ENCODE results near the gene CCDC89.

Gene CCDC89

GRCh38 chr11:85685820-85686459 is at the start of gene CCDC89:
Gene CCDC89 (minus strand): TSS chr11:85686195. CDS start chr11:85686130, 65 bp downstream.
- ATAC-seq (no peak), DNase-seq (no peak)
- Mint-ChIP-seq H3K27me3 (peaks cover 2% of the 10 kb centered on the region), H3K4me1 (peaks cover 24% of the 10 kb centered on the region), H3K4me3 (no peak within 1 kb of the TSS), H3K27ac (no peak within 1 kb of the TSS), H3K9me3 (no peaks in the 10 kb centered on the region)

DNA sequence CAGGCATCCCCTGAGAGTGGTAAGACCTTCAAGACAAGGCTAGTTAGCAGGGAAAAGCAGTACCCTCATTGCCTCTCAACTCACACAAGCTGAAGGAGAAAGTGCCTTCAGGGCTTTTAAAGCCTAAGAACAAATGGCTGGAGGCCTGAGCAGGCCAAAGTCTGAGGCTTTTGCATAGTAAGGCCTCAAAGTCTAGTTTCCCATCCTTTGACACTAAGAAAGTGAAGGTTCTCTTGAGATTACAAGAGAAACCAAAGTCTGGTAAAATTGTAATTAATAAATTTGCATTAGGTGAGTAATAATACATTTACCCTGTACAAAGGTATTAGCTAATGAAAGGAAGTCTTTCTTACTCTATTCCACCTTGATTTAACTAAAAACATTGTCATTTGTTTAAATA is 47.0 kb upstream of the CCDC89 start:
- no peak overlapping the region for H3K27ac Mint-ChIP-seq
- ATAC-seq = no peak
- no peak overlapping the region for H3K4me3 Mint-ChIP-seq
- no peak for DNase-seq
- H3K27me3 Mint-ChIP-seq = no peaks in the 10 kb centered on the region
- H3K9me3 Mint-ChIP-seq = no peaks in the 10 kb centered on the region
- peaks cover 8% of the 10 kb centered on the region for H3K4me1 Mint-ChIP-seq

- ATAC-seq = no peak
- Mint-ChIP-seq H3K9me3 (no peaks in the 10 kb centered on the region), H3K4me3 (no peak overlapping the region), H3K4me1 (no peaks in the 10 kb centered on the region), H3K27me3 (no peaks in the 10 kb centered on the region), H3K27ac (no peak overlapping the region)
- no peak for DNase-seq
Observed at GRCh38 chr11:85726381-85726780, 40.4 kb upstream of the CCDC89 start.

DNA sequence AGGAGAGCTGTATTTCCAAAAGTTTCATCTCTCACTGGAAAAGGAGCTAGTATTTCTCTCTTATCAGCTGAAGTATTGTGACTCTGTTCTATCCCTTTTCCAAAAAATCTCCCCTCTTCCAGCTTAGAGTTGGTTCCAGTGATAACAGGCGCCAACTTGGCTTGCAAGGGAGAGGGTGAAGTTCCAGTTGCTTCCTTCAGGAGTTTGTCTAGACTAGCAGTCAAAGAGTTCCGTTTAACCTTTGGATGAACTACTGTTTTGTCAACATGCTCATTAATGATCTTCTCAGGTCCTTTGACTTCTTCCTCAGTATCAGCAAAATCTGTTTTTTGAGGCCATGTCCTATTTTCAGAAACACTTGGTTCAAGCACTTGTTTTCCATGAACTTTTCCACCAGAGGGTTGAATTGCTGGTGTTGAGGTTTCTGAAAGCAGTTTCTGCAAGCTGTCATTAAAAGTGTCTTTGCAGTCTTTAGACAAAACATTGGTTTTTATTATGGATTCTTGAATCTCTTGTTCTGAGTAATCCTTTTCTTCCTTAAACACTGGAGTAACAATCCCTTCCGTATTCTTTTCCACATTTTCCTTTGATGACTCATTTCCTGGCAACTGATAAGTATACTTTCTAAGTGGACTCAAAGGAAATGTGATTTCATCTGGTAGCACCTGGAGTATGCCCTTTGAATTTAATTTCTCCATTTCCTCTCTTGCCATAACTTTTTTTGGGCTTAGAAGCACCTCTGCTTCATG is 39.7 kb upstream of the CCDC89 start:
- H3K4me1 Mint-ChIP-seq = no peaks in the 10 kb centered on the region
- no peak overlapping the region for H3K27ac Mint-ChIP-seq
- H3K27me3 Mint-ChIP-seq = no peaks in the 10 kb centered on the region
- no peak for ATAC-seq
- DNase-seq = no peak
- H3K4me3 Mint-ChIP-seq = no peak overlapping the region
- H3K9me3 Mint-ChIP-seq = no peaks in the 10 kb centered on the region

GRCh38 chr11:85724748-85725465 is 38.9 kb upstream of the CCDC89 start:
- Mint-ChIP-seq H3K4me1 (no peaks in the 10 kb centered on the region), H3K27me3 (no peaks in the 10 kb centered on the region), H3K27ac (no peak overlapping the region), H3K9me3 (no peaks in the 10 kb centered on the region), H3K4me3 (no peak overlapping the region)
- DNase-seq (no peak), ATAC-seq (no peak)

- no peak for ATAC-seq
- no peak for DNase-seq
- Mint-ChIP-seq H3K27me3 (no peaks in the 10 kb centered on the region), H3K4me3 (no peak overlapping the region), H3K9me3 (no peaks in the 10 kb centered on the region), H3K4me1 (peaks cover 4% of the 10 kb centered on the region), H3K27ac (no peak overlapping the region)
Observed at GRCh38 chr11:85723088-85723487, 37.1 kb upstream of the CCDC89 start.

GRCh38 chr11:85721191-85721590 is 35.2 kb upstream of the CCDC89 start:
- no peak overlapping the region for H3K27ac Mint-ChIP-seq
- H3K4me3 Mint-ChIP-seq = no peak overlapping the region
- ATAC-seq = no peak

DNA sequence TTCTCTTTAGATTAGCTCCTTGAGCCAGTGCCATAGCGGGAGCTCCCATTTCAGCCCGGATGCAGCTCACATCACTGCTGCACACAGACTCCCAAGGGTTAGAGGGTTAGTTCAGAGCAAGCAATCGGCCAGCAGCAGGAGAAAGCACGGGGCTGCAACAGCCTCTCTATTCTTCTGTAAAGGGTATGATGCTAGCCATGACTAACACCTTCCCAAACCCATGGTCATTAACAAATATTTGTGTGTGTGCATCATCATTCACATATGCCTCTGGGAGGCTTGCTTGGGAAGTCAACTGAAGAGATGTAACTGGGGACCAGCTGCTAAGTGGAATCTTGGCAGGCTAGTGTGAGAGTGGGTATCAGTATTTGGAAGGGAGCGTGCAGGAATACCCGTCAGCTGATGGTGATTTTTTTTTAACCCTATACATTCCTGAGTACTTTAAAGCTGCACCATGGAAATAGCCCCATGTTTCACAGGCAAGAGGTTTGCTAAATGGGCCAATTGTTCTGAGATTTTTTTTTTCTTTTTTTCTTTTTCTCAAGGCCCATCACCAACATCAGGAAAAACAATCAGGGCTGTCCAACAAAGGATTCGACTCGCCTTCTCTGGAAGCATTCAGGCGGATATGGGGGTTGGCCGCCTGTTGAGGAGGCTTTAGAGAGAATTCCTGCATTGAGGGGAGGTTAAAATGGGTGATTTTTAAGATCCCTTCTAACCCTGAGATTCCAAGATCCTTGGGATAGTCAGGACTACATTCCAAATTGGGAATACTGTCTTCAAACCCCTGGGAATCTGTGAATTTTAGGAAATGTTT is 33.2 kb upstream of the CCDC89 start:
- no peaks in the 10 kb centered on the region for H3K9me3 Mint-ChIP-seq
- H3K27ac Mint-ChIP-seq = no peak overlapping the region
- no peak for ATAC-seq
- DNase-seq = no peak
- H3K4me3 Mint-ChIP-seq = no peak overlapping the region
- no peaks in the 10 kb centered on the region for H3K27me3 Mint-ChIP-seq
- H3K4me1 Mint-ChIP-seq = peaks cover 14% of the 10 kb centered on the region

More at GRCh38 chr11:85721191-85721590, 35.2 kb upstream of the CCDC89 start:
- H3K9me3 Mint-ChIP-seq = no peaks in the 10 kb centered on the region
- no peak for DNase-seq
- H3K27me3 Mint-ChIP-seq = no peaks in the 10 kb centered on the region
- peaks cover 14% of the 10 kb centered on the region for H3K4me1 Mint-ChIP-seq

GRCh38 chr11:85718126-85718943 is 32.3 kb upstream of the CCDC89 start:
- no peaks in the 10 kb centered on the region for H3K27me3 Mint-ChIP-seq
- no peak overlapping the region for H3K27ac Mint-ChIP-seq
- H3K4me3 Mint-ChIP-seq = no peak overlapping the region
- H3K4me1 Mint-ChIP-seq = peaks cover 14% of the 10 kb centered on the region
- no peaks in the 10 kb centered on the region for H3K9me3 Mint-ChIP-seq
- ATAC-seq = no peak
- DNase-seq = no peak

GRCh38 chr11:85717429-85717828 is 31.4 kb upstream of the CCDC89 start:
- Mint-ChIP-seq H3K4me3 (no peak overlapping the region), H3K27ac (no peak overlapping the region), H3K9me3 (no peaks in the 10 kb centered on the region), H3K4me1 (peaks cover 14% of the 10 kb centered on the region), H3K27me3 (no peaks in the 10 kb centered on the region)
- DNase-seq (no peak), ATAC-seq (no peak)

DNA sequence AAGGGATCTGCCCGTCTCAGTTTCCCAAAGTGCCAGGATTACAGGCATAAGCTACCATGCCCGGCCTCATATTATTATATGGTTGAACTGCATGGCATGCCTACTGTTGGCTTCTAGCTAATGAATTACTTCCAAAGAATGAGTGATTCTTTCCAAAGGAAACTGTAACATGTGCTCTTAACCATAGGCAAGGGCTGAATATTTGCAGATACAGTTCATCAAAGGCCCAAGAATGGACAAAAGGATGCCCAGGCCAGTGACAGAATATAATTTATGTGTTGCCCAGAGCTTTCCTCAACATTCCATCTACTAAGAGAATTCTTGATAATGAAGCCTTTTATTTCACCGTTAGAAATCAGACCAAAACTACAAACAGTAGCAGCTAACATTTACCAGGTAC is 27.0 kb upstream of the CCDC89 start:
- no peaks in the 10 kb centered on the region for H3K9me3 Mint-ChIP-seq

DNA sequence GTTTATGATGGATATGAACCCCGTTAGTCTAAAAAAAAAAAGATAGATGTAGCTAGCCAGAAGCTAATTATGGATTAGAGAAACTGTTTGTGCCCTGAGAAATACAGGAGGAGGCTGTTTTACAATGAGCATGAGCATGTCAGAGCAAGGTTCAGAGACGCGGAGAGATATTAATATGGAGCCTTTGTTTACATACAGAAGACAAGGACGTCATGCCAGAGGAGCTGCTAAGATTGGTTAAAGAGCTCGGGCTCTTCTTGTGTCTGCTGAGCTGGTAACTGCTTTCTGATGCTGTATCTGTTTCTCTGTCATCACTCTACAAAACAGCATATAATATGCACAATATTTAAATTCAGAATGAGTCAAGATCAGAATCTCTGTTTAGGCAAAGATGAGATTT is 24.9 kb upstream of the CCDC89 start:
- Mint-ChIP-seq H3K9me3 (no peaks in the 10 kb centered on the region), H3K27ac (no peak overlapping the region), H3K27me3 (no peaks in the 10 kb centered on the region), H3K4me3 (no peak overlapping the region), H3K4me1 (no peaks in the 10 kb centered on the region)
- DNase-seq (no peak), ATAC-seq (no peak)

More for the DNA sequence above, 27.0 kb upstream of the CCDC89 start:
- Mint-ChIP-seq H3K4me3 (no peak overlapping the region), H3K27me3 (no peaks in the 10 kb centered on the region), H3K27ac (no peak overlapping the region), H3K4me1 (peaks cover 8% of the 10 kb centered on the region)
- ATAC-seq (no peak), DNase-seq (no peak)

- Mint-ChIP-seq H3K27me3 (no peaks in the 10 kb centered on the region), H3K27ac (no peak overlapping the region), H3K9me3 (no peaks in the 10 kb centered on the region), H3K4me3 (no peak overlapping the region), H3K4me1 (no peaks in the 10 kb centered on the region)
- DNase-seq (no peak), ATAC-seq (no peak)
Observed at GRCh38 chr11:85709941-85710702, 24.1 kb upstream of the CCDC89 start.

DNA sequence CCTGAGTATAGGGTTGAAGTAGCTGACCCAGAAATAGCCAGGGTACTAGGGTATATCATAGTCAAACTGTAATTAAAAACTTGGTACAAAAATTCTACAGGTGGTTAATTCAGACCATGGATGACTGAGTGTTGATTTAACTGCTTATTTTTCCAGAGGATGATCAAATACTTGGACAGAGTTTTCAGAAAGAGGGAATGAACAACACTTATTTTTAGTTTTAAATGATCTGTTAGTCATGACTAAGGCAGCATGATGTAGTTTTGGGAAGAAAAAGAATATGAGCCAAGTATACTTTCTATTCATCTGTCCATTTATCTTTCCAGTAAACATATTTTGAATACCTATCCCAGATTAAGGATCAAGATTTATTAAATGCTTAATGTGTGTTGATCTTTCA is 19.8 kb upstream of the CCDC89 start:
- Mint-ChIP-seq H3K27ac (no peak overlapping the region), H3K4me3 (no peak overlapping the region), H3K4me1 (peaks cover 1% of the 10 kb centered on the region), H3K27me3 (no peaks in the 10 kb centered on the region), H3K9me3 (no peaks in the 10 kb centered on the region)
- no peak for ATAC-seq
- DNase-seq = no peak
